Stimulated activated CD4-positive, alpha-beta T cell treated with anti-CD3 and anti-CD28 coated beads, TNF-alpha, amount 100 ng/mL, for 1 hour (primary cell): ENCODE data around the gene PPP1R3A.

Experiments used
- DNase-seq, 3 donors: peaks; one replicate each; pipeline ENCODE4 v3.0.0-alpha.2; 2020; ENCODE audit warnings: low read depth in 3 of 3, low spot score in 1 of 3

The PPP1R3A gene

DNA sequence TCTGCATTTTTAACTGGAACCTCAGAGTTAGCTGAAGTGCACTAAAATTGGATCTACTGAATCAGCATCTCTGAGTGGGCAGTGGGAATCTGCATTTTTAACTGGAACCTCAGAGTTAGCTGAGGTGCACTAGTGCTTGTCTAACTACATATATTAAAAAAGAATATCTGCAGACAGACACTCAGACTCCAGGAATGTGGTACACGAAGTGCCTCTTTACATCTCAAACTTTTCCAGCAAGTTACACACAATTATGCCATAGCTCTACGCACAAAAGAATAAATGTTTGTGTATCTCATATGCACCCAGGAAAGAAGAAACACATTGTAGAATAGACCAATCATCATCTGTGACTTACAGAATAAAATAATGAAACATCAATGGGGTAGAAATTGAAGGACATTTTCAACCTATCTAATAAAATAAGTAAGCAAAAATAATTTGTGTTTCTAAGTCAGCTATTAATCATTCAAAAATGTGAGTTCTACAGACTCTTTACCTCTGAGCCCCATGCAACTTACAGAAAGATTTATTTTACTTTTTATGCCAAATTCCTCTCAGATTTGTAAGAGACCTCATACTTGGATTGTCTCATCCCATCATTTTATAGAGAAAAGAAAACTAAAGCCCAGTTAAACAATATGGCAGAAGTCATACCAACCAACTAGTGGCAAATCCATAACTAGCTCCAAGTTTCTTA lies 28.3 kb downstream of the PPP1R3A start:
- DNase-seq: no peak

DNA sequence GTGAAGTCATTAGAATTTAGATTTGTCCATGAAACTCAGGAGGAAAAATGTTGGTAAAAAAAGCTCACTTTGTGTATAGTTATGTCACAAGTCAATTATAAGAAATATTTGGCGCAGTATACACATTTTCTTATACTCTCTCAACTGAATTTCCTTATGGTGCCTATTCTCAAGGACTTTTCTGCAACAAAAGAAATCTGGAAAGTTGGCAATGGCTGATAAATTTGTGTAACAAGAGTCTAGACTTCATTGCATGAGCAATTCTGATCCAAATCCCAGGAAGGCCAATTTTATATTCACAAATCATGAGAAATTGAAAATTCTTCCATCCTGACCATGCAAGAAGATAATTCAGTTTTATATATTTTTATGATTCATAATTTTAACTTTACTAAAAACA lies 35.7 kb downstream of the PPP1R3A start:
- DNase-seq: no peak

DNA sequence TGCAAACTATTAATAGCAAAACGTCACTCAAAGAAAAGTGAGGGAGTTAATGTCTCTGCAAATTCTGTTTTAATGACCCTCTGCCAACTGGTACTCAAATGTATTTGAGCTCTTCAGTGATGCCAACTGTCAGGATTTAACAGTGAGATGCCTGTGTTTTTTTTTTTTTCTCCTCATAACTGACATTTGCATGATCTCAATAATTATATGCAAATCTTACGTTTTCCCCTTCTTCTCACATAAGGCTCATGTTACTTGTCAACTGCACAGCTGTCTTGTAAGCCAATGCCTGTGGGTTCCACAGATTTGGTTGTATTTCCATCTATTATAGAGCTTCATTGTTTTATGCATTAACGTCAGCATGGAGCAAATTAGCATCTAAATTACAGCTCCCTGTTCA lies 38.2 kb downstream of the PPP1R3A start:
- DNase-seq: no peak

DNA sequence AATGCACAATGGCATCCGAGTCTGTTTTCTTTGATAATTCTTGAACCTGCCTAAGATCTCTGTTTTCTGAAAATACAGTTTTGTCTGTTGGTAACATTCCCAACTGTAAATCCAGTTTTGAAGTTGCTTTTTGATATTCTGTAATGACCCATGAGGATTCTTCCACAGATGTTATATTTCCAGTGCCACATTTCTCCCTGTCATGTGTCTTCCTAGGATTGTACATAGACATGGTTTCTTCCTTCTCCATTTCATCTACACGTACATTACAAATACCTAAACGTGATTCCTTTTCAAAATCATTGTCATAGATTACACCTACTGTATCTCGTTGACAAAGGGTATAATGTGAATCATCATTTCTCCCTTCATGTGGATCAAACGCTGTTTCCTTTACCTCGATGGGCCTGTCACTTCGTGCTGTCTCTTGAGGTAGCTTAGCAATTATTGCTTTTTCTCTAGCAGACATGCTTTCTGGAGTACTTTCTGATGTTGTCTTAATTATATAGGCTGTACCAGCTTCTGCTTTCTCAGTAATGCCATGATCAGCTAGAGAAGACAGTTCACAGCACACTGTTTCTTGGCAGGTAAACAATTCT lies 40.3 kb downstream of the PPP1R3A start:
- DNase-seq: no peak

DNA sequence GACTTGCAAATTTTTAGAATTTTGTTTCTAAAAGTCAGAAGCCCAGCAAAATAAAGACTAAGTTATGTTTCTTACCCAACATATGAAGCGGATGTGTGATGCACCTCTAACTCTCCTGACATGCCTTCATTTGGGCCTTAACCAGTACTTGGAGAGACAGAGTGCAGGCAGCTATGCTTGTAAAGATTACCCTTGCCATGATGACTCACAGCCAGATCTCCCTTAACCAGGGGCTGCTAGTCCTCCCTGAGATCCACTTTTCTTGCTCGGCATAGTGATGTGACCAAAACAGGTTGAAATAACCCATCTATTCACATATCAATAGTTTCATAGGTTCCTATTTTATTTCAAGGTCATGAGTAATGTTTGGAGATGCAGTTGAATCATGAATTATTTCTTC lies 43.6 kb downstream of the PPP1R3A start:
- DNase-seq: no peak

DNA sequence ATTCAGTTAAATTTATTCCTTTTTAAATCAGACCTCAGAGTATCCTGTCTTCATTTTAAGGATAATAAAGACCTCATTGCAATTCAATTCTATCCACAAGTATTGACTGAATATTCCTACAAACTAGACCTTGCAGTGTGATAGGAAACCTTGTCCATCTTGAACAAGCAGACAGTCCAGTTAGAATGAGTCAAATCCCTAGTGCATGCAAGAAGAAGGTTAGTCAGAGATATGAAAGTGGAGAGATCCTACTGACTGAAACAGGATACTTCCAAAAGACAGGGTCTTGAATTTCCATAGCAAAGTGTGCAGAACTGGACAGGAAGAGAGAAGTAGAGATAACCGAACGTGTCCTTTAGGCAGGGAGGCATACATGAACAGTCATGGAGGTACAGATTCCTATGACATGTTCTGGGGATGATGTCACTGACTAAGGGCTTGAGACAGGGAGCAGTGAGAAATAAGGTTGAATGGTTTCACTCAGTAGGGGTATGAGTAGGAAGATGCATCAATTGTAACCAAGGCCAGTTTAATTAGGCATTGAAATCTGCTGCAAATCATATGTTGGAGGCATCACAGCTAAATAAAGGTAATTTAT lies 45.2 kb downstream of the PPP1R3A start:
- no peak for DNase-seq

DNA sequence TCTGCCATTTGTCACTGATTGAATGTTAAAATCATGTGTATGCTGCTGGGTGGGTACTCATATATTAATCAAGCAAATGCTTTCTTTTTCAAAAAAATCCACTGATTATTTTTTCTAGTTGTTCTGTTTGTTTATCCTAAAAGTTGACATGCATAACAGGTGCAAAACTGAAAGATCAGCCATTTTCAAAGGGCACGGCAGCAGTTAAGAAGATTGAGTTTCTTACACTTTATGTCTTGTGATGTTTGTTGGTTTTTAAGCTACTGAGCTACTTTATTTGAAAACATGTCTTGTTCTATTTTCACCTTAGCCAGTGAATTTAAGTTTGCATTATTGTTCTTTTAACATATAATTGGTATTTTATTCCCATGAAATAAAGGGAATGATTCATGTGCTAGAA lies 45.8 kb downstream of the PPP1R3A start:
- no peak for DNase-seq

DNA sequence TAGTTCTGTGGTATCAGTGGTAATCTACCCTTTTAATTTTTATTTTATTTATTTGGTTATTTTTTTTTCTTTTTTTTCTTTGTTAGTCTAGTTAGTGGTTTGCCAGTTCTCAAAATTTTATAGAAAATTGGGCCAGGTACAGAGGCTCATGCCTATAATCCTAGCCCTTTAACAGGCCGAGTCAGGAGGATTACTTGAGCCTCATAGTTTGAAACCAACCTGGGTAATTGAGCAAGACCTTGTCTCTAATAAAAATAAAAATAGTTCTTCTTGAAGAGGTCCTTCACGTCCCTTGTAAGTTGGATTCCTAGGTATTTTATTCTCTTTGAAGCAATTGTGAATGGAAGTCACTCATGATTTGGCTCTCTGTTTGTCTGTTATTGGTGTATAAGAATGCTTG lies 51.5 kb downstream of the PPP1R3A start:
- no peak for DNase-seq

DNA sequence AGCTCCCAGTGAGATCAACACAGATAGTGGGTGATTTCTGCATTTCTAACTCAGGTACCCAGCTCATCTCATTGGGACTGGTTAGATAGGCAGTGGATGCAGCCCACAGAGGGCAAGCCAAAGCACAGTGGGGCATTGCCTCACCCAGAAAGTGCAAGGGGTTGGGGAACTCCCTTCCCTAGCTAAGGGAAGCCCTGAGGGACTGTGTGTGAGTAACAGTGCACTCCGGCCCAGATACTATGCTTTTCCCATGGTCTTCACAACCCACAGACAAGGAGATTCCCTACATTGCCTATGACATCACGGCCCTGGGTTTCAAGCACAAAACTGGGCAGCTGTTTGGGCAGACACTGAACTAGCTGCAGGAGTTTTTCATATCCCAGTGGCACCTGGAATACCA lies 62.8 kb downstream of the PPP1R3A start:
- no peak for DNase-seq

DNA sequence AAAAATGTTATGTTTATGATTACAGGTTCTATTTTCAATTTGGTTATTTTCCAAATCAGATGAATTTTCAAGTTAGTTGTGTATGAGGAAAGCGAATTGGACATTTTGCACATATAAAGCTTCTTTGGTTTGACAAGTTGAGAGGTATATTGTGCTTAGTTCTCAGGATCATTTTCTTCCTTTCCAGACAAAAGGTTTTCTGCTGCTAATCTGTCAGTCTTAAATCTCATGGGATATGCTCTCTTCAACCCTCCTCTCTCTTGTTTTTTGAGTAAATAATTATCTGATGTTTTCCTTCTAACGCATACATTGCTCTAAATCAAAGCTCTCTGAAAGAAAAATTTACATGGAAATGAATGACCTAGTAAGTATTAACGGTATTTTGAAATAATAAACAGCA lies 77.9 kb downstream of the PPP1R3A start:
- DNase-seq: no peak

DNA sequence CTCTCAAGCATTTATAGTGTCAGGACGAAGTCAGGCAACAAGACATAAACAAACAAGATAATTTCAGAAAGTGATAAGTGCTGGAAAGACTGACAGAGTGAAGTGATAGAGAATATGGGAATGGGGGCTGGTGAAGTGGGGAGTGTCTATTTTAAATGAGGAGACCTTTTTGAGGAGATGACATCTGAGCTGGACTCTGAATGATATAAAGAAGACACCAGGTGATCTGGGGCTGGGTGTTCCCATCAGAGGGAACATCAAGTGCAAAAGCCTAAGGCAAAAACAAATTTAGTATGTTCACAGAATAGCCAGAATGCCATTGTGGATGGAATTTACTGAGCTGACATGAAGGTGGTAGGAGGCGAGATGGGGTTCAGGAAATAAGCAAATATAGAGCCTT lies 83.4 kb downstream of the PPP1R3A start:
- DNase-seq: no peak

DNA sequence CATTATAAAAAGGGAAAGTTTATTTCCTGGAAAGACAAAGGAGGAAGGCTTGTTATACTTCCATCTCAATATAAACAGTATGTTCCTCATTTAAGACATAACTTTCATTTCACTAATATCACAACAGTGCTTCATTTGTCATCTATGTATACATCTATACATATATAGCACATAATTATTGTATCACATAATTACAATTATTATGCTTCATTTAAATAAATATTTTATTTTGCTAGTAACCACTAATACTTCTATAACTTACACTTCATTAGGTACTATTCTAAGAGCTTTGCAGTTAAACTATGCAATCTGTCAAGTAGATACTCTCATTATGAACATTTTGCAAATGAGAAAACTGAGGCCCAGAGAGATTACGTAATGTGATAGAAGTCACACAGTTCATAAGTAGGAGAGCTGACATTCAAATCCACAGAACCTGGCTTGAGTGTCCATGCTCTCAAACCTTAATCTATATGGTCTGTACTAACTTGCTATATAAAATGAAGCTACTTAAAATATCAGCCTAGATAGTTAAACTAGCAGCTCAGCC lies 86.5 kb downstream of the PPP1R3A start:
- no peak for DNase-seq

DNA sequence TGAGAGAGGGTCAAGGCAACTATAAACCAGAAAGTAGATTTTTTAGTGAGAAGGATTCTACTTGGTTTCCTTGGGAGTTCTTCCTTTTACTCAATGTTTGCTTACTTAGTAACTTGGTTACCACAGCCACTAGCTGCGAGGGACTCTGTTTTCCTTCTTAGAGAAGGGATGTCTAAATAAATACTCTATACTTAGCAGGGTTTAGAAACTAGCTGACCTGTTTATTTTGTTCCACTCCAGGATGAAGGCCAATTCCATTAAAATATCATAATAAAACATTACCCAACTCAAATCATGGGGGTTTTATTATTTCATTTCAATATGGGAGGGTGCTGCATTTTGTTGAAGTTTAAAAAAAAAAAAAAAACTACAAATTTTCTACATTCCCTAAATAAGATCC lies 87.3 kb downstream of the PPP1R3A start:
- DNase-seq: no peak

DNA sequence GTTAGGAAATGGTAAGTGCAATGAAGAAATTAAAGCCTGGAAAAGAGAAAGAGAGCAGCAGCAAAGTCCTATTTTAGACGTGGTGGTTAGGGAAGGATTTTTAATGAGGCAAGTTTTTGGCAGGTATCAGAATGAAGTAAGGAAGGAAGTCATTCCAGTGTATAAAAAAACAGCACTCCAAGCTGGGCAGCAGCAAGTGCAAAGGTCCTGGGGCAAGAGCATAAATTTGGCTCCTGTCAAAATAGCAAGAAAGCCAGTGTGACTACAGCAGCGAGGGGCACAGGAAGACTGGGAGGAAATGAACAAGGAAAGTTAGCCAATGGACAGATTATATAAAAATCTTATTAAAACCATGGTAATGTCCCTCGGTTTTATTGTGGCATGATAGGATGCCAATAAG lies 90.2 kb downstream of the PPP1R3A start:
- DNase-seq: no peak
